ENCODE measurements around the gene ARFGEF2. TPM values are rescaled to one million over a fixed set of nuclear protein-coding genes. Genes with fewer than 3 reads are reported as not detected.
"Not testable (repeated sequence)": the region's sequence is repeated elsewhere in the genome, so short reads cannot be mapped to it uniquely, and the experiment has no call there.

ARFGEF2 gene
- total RNA-seq, 1 donor: 52.7 TPM

DNA sequence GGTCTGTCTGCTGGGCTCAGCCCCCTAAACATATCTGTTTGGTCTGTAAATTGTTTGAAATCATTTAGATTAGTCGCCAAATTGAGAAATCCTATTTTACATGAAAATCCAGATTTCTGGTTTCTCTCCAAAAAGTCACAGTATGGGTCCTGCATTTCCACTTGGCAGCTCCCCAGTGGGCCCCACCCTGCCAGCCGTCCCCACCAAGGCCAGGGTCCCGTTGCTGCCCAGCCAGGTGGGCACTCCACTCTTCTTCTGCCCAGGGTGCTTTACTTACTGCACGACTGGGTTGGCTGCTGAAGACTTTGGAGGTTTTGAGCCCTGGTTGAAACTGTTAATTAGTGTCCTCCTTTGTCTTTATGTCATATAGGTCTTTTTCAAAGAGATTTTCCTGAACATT lies 50.4 kb downstream of the ARFGEF2 start:
- TF ChIP-seq, protein P1, sequence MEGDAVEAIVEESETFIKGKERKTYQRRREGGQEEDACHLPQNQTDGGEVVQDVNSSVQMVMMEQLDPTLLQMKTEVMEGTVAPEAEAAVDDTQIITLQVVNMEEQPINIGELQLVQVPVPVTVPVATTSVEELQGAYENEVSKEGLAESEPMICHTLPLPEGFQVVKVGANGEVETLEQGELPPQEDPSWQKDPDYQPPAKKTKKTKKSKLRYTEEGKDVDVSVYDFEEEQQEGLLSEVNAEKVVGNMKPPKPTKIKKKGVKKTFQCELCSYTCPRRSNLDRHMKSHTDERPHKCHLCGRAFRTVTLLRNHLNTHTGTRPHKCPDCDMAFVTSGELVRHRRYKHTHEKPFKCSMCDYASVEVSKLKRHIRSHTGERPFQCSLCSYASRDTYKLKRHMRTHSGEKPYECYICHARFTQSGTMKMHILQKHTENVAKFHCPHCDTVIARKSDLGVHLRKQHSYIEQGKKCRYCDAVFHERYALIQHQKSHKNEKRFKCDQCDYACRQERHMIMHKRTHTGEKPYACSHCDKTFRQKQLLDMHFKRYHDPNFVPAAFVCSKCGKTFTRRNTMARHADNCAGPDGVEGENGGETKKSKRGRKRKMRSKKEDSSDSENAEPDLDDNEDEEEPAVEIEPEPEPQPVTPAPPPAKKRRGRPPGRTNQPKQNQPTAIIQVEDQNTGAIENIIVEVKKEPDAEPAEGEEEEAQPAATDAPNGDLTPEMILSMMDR (IDR thresholded peaks at IDR 0.05; ENCODE audit: insufficient read depth, low read length): no peak
- H3K4me3 ChIP-seq (ENCODE audit: low read depth, low read length): no peak overlapping the region

DNA sequence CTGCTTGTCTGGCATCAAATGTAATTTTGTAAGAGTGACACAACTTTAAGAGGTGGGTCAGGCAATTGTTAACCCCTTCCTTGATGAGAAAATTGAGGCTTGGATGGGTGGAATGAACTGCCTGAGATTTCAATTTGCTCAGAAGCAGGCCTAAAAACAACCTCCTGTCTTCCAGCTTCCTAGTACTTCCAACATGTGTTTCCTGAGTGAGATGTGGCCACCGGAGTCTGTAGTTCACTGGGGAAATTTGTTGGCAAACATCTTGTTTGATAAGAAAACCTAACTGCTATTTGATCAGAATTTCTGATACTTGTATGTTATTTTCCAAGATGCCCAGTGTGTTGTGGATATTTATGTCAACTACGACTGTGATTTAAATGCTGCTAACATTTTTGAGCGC lies 51.3 kb downstream of the ARFGEF2 start:
- TF ChIP-seq, protein P1 (IDR thresholded peaks at IDR 0.05; ENCODE audit: insufficient read depth, low read length): no peak
- H3K4me3 ChIP-seq (ENCODE audit: low read depth, low read length): no peak overlapping the region
- no peak for DNase-seq (ENCODE audit: low read depth)

More for the DNA sequence above, 50.4 kb downstream of the ARFGEF2 start:
- DNase-seq (ENCODE audit: low read depth): no peak

DNA sequence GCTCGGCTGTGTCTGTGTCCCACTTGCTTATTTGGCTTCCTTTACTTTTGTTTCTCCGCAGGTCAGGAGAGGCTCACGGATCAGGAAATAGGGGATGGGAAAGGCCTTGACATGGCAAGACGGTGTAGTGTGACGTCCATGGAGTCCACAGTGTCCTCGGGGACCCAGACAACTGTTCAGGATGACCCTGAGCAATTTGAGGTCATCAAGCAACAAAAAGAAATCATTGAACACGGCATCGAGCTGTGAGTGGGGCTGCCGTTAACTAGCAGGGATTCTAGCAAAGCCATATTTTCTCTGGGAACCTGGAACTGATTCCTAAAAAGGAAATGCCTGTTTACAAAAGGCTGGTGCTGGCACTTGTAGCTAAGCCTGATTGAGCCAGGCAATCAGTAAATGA lies 54.4 kb downstream of the ARFGEF2 start:
- TF ChIP-seq, protein P1 (IDR thresholded peaks at IDR 0.05; ENCODE audit: insufficient read depth, low read length): no peak
- DNase-seq (ENCODE audit: low read depth): no peak
- H3K4me3 ChIP-seq (ENCODE audit: low read depth, low read length): no peak overlapping the region

DNA sequence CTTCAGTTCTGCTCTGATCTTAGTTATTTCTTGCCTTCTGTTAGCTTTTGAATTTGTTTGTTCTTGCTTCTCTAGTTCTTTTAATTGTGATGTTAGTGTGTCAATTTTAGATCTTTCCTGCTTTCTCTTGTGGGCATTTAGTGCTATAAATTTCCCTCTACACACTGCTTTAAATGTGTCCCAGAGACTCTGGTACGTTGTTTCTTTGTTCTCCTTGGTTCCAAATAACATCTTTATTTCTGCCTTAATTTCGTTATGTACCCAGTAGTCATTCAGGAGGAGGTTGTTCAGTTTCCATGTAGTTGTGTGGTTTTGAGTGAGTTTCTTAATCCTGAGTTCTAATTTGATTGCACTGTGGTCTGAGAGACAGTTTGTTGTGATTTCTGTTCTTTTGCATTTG lies 58.5 kb downstream of the ARFGEF2 start:
- not testable (repeated sequence) for DNase-seq (ENCODE audit: low read depth); H3K4me3 ChIP-seq (ENCODE audit: low read depth, low read length)

DNA sequence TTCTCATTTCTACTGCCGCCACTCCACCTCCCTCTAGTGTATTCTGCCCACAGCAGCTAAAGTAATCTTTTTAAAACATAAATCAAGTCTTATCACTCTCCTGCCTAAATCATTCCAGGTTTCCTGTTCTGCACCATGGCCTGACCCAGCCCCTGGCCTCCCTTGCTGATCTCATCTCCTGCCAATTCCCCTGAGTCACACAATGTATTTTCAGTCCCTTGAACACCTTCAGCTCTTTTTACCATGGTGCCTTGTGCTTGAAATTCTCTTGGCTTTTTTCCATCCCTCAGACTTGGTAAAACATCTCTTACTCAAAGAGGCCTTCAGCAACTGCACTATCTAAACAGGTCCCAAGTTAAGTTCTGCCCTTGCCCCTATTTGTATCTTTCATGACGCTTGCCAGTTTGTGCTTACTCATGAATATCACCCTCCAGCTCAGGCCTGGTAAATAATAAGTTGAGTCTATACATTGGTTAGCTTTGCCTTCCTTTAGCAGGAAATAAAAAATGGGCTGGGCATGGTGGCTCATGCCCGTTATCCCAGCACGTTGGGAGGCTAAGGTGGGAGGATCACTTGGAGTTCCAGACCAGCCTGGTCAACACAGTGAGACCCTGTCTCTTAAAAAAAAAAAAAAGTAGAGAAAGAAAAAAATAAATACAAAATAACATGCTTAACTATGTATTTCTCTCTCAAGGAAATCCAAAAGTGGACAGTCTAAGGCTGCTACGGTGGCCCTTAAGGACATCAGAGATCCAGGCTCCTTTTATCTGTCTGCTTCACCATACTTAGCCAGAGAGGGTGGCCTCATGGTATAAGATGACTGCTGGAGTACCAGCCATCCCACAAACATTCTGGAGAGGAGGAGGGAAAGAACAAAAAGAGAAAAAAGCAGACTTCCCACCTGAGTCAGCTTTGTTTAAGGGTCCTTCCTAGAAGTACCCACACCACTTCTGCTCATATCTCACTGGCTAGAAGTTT lies 62.2 kb downstream of the ARFGEF2 start:
- H3K4me3 ChIP-seq (ENCODE audit: low read depth, low read length): no peak overlapping the region
- DNase-seq (ENCODE audit: low read depth): peak; percentile 95
- TF ChIP-seq, protein P1 (IDR thresholded peaks at IDR 0.05; ENCODE audit: insufficient read depth, low read length): no peak

DNA sequence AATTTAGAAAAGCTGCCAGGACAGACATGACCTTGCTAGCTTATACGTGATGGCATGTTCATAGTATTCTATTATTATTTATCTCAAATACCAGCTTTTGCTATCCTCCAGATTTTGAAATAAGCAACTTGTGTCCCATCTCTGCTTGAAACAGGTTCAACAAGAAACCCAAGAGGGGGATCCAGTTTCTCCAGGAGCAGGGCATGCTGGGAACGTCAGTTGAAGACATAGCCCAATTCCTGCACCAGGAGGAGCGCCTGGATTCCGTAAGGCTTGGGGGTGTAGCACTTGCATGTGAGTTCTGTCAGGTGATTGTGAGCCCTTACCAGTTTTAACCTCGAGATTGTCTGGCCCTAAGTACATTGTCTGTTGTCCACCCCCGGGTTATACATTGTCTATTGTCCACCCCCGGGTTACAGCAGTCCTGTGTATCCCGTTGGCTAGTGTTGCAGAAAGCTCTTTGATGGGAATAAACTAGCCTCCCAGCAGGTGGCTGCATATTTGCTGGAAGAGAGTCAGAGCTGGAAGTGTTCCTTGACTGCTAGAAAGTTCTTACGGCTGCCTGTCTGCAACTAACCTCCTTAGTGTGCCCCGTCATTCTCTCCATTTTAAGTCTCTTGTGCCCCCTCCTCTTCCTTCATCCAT lies 63.2 kb downstream of the ARFGEF2 start:
- H3K4me3 ChIP-seq (ENCODE audit: low read depth, low read length): no peak overlapping the region
- TF ChIP-seq, protein P1 (IDR thresholded peaks at IDR 0.05; ENCODE audit: insufficient read depth, low read length): no peak
- no peak for DNase-seq (ENCODE audit: low read depth)

DNA sequence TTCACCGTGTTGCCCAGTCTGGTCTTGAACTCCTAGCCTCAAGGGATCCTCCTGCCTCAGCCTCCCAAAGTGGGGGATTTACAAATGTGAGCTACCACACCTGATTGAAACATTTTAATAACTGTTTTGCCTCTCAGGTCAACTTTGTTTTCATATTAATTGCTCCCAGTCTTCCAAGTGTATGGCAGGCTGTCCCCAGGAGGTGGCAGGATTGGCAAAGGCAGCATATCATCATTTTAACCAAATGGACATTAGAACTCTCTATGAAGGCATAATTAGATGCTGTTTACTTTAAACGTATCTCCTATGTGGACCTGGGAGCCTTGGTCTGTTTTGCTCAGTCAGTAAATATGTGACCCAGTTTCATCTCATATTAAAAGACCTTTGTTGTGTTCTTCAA lies 65.4 kb downstream of the ARFGEF2 start:
- TF ChIP-seq, protein P1 (IDR thresholded peaks at IDR 0.05; ENCODE audit: insufficient read depth, low read length): no peak
- H3K4me3 ChIP-seq (ENCODE audit: low read depth, low read length): no peak overlapping the region
- DNase-seq (ENCODE audit: low read depth): no peak
